GM19455 (cell line): Measurements from ENCODE around the gene IMMP2L.
A peak's percentile ranks its signal among the peaks of the same experiment; 100 is the strongest.
"Not testable (repeated sequence)": the region's sequence is repeated elsewhere in the genome, so short reads cannot be mapped to it uniquely, and the experiment has no call there.

ENCODE experiments used
- ATAC-seq: cut with Tn5 transposase; IDR thresholded peaks from one replicate; pipeline ENCODE4 v1.9.1; 2021; ENCODE audit not compliant: unreplicated experiment

IMMP2L gene

GRCh38 chr7:111561904-111562732, at the start of gene IMMP2L:
TSS of gene IMMP2L (minus strand) at chr7:111562492.
- peak; percentile 86 for ATAC-seq

- not testable (repeated sequence) for ATAC-seq
Measured at GRCh38 chr7:111609483-111610254, 47.4 kb upstream of the IMMP2L start.

- ATAC-seq = no peak
Measured at GRCh38 chr7:111607621-111608020, 45.3 kb upstream of the IMMP2L start.

- ATAC-seq = no peak
Measured at GRCh38 chr7:111605246-111605645, 43.0 kb upstream of the IMMP2L start.

GRCh38 chr7:111600091-111600490, 37.8 kb upstream of the IMMP2L start:
- no peak for ATAC-seq

GRCh38 chr7:111595780-111596179, 33.5 kb upstream of the IMMP2L start:
- no peak for ATAC-seq

GRCh38 chr7:111594602-111595001, 32.3 kb upstream of the IMMP2L start:
- no peak for ATAC-seq

- no peak for ATAC-seq
Measured at GRCh38 chr7:111593343-111593742, 31.1 kb upstream of the IMMP2L start.

GRCh38 chr7:111588065-111588433, 25.8 kb upstream of the IMMP2L start:
- no peak for ATAC-seq

GRCh38 chr7:111587410-111588064, 25.2 kb upstream of the IMMP2L start:
- no peak for ATAC-seq

- no peak for ATAC-seq
Measured at GRCh38 chr7:111586711-111587409, 24.6 kb upstream of the IMMP2L start.

GRCh38 chr7:111581784-111582488, 19.6 kb upstream of the IMMP2L start:
- not testable (repeated sequence) for ATAC-seq

GRCh38 chr7:111581207-111581606, 18.9 kb upstream of the IMMP2L start:
- not testable (repeated sequence) for ATAC-seq

- no peak for ATAC-seq
Measured at GRCh38 chr7:111578754-111579153, 16.5 kb upstream of the IMMP2L start.

- no peak for ATAC-seq
Measured at GRCh38 chr7:111571720-111572119, 9.4 kb upstream of the IMMP2L start.

- peak; percentile 66 for ATAC-seq
Measured at GRCh38 chr7:111568870-111569462, 6.7 kb upstream of the IMMP2L start.

GRCh38 chr7:111568419-111568818, 6.1 kb upstream of the IMMP2L start:
- ATAC-seq = no peak

GRCh38 chr7:111564078-111564477, 1.8 kb upstream of the IMMP2L start:
- no peak for ATAC-seq

- no peak for ATAC-seq
Measured at GRCh38 chr7:111561654-111561903, 713 bp downstream of the IMMP2L start.
